ENCODE data around the gene TMCO6.
A peak's percentile ranks its signal among the peaks of the same experiment; 100 is the strongest.
"Not testable (repeated sequence)": the region's sequence is repeated elsewhere in the genome, so short reads cannot be mapped to it uniquely, and the experiment has no call there.

TMCO6 gene

GRCh38 chr5:140631036-140631417 lies 8.2 kb upstream of the TMCO6 start:
- DNase-seq = no peak

DNA sequence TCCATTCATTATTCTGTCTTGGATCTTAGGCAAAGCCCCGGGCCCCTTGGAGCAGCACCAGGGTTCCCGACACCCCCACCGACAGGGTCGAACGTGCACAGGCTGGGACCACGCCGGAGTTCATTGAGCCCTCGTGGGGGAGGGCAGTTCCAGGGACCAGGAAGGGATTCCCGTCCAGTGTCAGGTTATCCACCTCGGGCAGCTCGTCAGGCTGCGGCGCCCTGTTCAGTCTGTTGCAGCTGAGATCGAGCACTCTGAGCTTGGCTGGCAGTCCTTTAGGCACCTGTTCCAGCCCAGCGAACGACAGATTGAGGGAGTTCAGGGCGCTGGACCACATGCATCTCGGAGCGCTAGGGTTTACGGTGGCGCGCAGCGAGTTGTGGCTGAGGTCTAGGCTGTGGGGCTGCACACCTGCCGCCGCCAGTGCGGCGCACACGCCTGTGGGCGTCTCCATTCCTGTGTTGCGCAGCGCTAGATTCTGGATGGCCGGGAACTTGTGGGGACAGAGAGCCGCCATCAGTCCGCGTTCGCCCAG lies 7.4 kb upstream of the TMCO6 start:
- DNase-seq = no peak

GRCh38 chr5:140632366-140633020 lies 6.8 kb upstream of the TMCO6 start:
- peak; percentile 61 for DNase-seq

DNA sequence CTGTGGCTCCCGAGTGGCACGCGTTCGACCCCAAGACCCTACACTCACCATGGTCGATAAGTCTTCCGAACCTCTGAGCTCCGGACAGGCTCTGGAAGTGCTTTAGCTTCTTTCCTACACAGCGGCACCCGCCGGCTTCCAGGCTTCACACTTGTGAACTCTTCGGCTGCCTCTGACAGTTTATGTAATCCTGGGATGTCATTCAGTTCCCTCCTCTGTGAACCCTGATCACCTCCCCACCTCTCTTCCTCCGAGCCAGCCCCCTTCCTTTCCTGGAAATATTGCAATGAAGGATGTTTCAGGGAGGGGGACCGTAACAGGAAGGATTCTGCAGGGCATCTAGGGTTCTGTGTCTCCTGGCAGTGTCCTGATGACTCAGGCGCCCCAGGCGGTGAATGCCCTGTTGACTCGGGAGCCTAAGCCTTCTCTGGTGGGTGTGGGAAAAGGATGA lies 6.2 kb upstream of the TMCO6 start, which contains the start of gene CD14:
TSS of gene CD14 (minus strand) at position 155 of the 451 bp plus-strand sequence. CDS start at position 51, 104 bp downstream.
- no peak for DNase-seq

GRCh38 chr5:140633501-140633900 lies 5.8 kb upstream of the TMCO6 start:
- no peak for DNase-seq

DNA sequence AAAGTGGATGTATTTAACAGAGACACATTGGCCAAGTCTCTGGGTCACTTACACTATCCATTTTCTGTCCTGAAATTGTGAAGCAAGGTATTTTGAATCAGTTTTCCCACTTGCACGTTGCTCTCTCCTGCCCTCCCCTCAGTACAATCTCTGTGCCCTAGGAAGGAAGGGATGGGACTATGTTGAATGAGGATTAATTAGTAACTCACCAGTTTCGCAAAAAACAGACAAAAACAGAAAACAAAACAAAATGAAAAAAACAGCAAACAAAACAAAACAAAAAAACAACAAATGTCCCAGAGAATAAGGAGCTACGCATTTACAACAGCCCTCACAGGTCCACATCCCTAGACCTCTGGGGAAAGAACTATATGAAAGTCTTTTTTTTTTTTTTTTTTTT lies 5.1 kb upstream of the TMCO6 start:
- DNase-seq = no peak

DNA sequence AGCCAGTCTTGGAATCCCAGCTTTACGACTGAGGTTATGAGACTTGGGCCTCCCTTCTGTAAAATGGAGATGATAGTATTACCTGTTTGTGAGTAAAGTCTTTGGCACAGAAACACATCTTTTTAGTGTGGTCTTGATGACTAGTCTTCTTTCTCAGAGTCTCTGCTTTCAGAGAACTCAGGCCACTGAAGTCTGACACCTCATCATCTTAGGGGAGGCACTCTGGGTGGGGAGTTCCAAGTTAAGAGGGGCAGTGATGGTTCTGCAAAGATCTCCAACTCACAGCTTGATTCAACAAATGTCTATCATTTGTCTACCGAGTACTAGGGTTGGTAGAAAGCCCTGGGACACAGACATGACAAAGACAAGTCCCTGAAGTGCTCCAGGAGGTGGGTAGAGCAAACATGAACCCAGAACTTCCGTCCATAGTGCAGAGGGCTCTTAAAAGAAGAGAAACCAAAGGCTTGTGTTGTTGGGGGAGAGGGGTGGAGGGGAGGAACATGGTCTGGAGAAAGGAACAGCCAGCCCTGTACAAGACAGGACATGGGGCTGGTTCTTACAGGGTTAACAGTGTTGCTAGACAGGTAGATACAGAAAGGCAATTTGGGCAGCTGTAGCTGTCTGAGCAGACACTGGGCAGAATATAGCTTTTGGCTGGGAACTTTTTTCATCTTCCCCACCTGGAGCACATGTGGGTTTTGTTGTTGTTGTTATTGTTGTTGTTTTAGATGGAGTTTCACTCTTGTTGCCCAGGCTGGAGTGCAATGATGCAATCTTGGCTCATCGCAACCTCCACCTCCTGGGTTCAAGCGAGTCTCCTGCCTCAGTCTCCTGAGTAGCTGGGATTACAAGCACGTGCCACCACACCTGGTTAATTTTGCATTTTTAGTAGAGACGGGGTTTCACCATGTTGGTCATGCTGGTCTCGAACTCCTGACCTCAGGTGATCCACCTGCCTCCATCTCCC lies 3.7 kb upstream of the TMCO6 start:
- DNase-seq = no peak

DNA sequence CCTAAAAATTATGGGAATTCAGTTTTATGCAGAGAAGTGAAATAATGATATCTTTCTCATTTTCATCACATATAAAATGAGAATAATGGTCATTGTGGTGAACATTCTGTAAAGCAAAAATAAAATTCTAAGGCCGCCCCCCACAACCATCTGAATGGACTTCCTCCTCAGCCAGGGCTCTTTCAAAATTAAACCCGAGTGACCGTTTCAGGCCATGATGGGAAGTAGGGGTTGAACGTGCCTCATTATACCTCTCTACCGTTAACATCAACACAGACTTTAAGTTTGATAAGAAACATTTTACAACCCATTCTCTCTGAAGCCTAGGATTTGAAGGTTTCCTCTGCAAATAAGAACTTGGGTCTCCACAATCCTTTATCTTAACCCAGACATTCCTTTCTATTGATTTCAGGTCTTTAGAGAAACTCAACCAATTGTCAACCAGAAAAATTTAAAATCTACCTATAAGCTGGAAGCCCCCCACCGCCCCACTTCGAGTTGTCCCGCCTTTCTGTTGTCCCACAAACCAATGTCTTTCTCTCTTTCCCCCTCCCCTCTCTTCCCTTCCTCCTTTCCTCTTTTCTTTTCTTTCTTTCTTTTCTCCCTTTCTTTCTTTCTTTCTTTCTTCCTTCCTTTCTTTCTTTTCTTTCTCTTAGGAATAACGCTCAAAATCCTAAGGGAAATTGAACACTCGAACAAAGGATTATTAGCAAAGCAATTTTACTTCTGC lies 1.7 kb upstream of the TMCO6 start:
- DNase-seq = no peak

DNA sequence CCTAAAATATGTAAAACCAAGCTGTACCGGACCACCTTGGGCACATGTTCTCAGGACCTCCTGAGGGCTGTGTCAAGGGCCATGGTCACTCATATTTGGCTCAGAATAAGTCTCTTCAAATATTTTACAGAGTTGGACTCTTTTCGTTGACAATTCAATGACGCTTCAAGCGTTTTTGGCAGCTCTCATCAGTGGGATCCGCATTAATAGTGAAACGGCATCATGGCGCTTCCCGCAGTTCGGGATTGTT lies 428 bp upstream of the TMCO6 start:
- not testable (repeated sequence) for DNase-seq

DNA sequence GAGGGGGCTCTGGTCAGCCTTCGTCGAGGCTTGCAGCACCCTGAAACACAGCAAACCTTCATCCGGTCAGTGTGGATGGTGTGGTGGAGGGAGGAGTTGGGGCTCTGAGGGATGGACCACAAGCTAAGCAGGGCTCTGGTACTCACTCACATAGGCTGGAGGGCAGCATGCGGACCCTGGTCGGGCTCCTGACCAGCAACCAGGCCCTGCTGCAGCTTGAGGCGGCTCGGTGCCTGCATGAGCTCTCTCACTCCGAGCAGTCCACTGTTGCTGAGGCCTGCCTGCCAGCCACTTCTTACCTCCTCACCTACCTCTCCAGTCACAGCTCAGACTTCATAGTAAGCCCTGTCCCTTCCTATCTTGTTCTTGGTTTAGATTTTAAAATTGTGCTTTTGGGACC lies 2.5 kb downstream of the TMCO6 start:
- DNase-seq = no peak

- DNase-seq = no peak
Observed at GRCh38 chr5:140642718-140643117, 3.5 kb downstream of the TMCO6 start.

- DNase-seq = no peak
Observed at GRCh38 chr5:140647042-140647419, 7.8 kb downstream of the TMCO6 start.

DNA sequence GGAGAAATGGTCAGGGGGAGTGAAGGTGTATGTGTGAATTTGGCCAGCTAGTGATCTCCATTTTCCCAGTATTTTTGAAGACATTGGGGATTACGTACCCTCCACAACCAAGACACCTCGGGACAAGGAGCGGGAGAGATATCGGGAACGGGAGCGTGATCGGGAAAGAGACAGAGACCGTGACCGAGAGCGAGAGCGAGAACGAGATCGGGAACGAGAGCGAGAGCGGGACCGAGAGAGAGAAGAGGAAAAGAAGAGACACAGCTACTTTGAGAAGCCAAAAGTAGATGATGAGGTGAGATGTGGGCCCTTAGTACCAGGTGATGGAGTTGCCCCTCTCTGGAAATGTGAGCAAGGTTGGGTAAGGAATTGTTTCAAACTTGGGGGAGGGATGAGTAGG lies 19.6 kb downstream of the TMCO6 start:
- DNase-seq = no peak

- DNase-seq = not testable (repeated sequence)
Observed at GRCh38 chr5:140660371-140660770, 21.1 kb downstream of the TMCO6 start.

DNA sequence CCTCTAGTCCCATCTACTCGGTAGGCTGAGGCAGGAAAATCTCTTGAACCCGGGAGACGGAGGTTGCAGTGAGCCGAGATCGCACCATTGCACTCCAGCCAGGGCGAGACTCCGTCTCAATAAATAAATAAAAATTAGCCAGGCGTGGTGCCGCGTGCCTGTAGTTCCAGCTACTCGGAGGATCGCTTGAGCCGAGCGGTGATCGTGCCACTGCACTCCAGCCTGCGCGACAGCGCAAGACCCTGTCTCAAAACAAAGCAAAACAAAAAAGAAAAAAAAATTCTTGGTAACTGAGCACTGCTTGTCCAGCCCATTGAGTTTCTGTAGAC lies 24.7 kb downstream of the TMCO6 start:
- no peak for DNase-seq

DNA sequence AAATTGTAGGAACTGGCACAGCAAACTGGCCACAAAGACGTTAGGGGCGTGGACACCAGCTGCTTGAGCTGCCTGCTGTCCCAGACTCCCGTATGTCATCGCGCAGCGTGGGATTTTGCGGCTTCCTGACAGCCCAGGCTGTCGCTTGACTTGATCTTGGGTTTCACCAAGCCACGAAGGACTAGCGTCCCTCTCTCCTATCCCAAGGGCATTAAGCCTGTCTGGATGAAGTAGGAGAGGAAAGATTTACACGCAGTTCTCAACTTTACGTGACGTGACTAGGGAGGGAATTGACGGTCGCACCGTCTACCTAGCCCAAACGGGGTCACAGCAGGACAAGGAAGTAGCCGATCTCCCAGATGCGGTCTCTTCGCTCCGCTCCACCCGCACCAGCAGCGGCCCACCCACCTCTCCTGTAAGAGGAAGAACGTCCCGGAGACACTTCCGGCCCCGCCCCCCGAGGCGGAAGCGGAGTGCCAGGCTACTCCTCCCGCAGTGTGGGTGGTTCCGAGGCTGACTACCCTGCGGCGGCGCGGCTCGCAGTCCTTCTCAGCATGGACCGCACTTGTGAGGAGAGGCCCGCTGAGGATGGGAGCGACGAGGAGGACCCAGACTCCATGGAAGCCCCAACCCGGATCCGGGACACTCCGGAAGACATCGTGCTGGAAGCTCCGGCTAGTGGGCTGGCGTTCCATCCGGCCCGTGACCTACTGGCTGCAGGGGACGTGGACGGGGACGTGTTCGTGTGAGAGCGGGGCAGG lies 25.3 kb downstream of the TMCO6 start, which contains the start of gene WDR55:
TSS of gene WDR55 (plus strand) at position 546 of the 761 bp plus-strand sequence. CDS start at position 555, 9 bp downstream.
- peak; percentile 97 for DNase-seq

- DNase-seq = not testable (repeated sequence)
Observed at GRCh38 chr5:140671035-140671434, 31.8 kb downstream of the TMCO6 start.

GRCh38 chr5:140671472-140672125 lies 32.3 kb downstream of the TMCO6 start:
- no peak for DNase-seq

DNA sequence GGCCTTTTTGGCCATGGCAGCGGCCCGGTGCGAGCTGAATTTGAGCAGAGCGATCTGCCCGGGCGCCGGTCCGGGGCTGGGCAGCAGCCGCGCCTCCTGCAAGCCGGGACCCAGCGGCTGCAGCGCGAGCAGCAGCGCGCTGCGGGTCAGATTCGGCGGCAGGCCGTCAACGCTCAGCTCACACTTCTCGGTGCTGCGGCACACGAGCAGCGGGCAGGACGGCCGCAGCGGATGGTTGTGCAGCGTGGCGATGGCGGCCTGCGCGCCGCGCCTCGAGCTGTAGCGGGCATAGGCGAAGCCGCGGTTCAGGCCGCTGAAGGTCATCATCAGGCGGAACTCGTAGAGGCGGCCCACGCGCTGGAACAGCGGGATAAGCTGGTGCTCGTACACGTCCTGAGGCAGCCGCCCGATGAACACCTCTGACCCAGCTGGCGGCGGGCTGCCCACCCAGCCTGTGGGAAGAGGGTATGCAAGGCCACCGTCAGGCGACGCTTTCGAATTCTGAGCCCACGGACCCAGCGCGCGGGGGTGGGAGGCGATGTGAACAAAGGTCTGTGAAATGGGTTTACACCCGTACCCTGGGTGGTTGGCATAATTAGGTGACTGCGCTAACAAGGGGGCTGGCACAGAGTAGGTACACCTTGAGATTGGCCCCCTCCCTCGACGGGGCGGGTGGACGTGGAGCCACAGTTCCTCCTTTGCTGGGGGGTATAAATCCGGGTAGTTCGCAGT lies 33.4 kb downstream of the TMCO6 start:
- DNase-seq = no peak

- DNase-seq = no peak
Observed at GRCh38 chr5:140673187-140673976, 34.1 kb downstream of the TMCO6 start, which contains the start of gene DND1. Gene DND1 (minus strand): TSS chr5:140673576. CDS start chr5:140673542, 34 bp downstream.
